ENCODE data around the gene KLF5.

- TF ChIP-seq CTCF (IDR thresholded peaks at IDR 0.05; ENCODE audit: insufficient read depth, low read depth, low read length) (no peak), EZH2 (IDR thresholded peaks at IDR 0.05; ENCODE audit: insufficient read depth, low read length) (no peak)
These were observed 42.7 kb downstream of the KLF5 start for GRCh38 chr13:73101351-73102007.

Measured in astrocyte (in vitro differentiated cells and primary cell).